ENCODE results near the gene SIX1. TPM values are rescaled to one million over a fixed set of nuclear protein-coding genes. Genes with fewer than 3 reads are reported as not detected.

The SIX1 gene
- total RNA-seq, 4 donors from 2014 or later, result 0.31 to 0.64 TPM; not detected in 2

DNA sequence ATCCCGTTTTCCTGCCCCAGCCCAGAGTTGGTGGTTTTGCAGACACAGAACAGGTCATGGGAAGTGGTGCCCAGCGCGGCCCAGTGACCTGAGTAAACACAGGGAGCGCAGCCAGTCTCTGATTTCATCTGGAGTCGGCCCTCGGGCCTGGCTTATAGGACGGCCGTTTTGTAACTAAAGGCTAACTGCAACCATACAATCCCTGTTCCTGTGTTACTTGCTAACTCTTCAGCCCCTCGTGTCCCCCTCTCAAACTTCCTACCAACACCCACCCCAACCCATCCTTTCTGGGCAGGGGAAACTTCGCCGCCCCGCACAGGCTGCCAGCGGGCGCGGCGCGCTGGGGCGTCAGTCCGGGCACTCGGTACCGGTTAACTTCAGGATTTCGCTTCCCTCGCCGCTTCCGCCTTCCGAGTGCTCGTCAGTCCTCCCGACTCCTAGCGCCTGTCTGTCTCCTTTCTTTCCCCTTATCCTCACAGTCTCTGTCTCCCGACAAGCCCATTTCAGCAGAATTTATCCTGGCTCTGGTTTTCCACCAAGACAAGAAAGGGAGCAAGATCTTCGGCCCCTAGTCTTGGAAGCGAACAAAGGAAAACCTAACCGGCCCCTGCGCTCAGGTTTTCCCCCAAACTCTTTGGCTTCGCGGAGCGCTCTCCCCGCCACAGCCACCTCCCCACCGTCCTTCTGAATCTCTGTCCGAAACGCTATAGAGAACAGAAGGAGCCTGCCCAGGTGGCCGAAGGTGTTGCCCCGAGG is 2.0 kb downstream of the SIX1 start:
- Histone ChIP-seq H3K4me1 (peaks cover 60% of the 10 kb centered on the region), H3K9me3 (no peaks in the 10 kb centered on the region), H3K27ac (no peak overlapping the region), H3K36me3 (no peaks in the 10 kb centered on the region), H3K27me3 (peaks cover 100% of the 10 kb centered on the region), H3K4me3 (peak overlapping the region; percentile 40)
- no peak for TF ChIP-seq EP300 (IDR thresholded peaks at IDR 0.05)
- TF ChIP-seq, protein P1, sequence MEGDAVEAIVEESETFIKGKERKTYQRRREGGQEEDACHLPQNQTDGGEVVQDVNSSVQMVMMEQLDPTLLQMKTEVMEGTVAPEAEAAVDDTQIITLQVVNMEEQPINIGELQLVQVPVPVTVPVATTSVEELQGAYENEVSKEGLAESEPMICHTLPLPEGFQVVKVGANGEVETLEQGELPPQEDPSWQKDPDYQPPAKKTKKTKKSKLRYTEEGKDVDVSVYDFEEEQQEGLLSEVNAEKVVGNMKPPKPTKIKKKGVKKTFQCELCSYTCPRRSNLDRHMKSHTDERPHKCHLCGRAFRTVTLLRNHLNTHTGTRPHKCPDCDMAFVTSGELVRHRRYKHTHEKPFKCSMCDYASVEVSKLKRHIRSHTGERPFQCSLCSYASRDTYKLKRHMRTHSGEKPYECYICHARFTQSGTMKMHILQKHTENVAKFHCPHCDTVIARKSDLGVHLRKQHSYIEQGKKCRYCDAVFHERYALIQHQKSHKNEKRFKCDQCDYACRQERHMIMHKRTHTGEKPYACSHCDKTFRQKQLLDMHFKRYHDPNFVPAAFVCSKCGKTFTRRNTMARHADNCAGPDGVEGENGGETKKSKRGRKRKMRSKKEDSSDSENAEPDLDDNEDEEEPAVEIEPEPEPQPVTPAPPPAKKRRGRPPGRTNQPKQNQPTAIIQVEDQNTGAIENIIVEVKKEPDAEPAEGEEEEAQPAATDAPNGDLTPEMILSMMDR (IDR thresholded peaks at IDR 0.05), result no peak
- no peak for TF ChIP-seq POLR2AphosphoS5 (IDR thresholded peaks at IDR 0.05)
- TF ChIP-seq POLR2A (IDR thresholded peaks at IDR 0.05), result no peak
- WGBS, result 4% methylated on average over 43 of the region's 43 CpGs
- no peak for DNase-seq (ENCODE audit: low spot score in 2 of 2)

DNA sequence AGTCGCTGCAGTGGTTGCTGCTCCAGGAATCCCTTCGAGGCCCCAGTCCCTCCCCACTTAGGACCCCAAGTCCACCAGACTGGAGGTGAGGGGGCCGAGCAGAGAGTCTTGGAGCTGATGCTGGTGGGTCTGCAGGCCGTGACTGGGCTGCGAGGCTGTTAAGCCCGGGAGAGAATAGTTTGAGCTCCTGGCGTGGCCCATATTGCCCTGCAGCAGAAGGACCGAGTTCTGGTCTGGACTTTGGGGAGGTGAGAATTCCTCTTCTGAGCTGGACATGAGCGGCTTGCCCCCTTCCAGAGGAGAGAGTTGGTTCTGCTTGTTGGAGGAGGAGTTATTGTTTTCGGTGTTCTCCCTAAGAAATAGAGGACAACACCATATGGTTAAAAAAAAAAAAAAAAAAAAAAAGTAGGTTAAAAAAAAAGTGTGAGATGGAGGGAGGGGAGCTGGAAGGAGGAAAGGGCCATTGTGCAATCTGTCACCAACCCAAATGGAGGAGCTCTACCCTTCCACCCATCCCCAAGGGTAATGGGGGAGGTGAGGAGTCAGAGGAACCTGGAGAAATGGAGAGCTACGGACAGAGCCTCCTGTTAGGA is 3.0 kb downstream of the SIX1 start:
- Histone ChIP-seq H3K36me3 (no peaks in the 10 kb centered on the region), H3K4me1 (peaks cover 58% of the 10 kb centered on the region), H3K27ac (no peak overlapping the region), H3K9me3 (no peaks in the 10 kb centered on the region), H3K27me3 (peaks cover 100% of the 10 kb centered on the region), H3K4me3 (no peak overlapping the region)
- WGBS, result 28% methylated on average over 10 of the region's 11 CpGs
- DNase-seq (ENCODE audit: low spot score in 2 of 2), result no peak
- no peak for TF ChIP-seq POLR2A (IDR thresholded peaks at IDR 0.05)
- TF ChIP-seq, protein P1 (IDR thresholded peaks at IDR 0.05), result no peak

DNA sequence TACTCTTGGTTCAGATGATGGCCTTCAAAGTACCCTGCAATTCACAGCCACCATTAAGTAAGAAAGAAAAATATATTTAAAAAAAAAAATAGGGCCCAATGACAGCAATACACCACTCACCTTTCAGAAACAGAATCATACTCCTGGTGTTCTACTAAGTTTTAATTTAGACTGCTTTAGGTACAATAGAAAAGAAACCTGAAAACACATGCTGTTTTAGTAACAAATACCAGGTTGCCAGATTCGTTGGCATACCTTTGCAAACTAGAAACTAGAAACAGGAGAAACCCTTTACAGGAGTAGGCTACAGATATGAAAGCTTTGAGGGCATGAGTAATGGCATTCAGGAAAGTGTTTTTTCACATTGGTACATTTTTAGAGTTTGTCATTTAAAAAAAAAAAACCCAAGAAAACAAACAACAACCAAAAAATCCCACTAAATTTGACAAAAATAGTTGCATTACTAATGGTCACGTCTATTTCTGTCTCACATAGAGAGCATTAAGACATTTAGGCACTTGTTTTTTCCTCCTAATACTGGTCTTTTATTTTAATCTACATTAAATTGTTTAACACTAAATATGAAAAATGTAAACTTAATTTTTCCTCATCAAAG is 4.0 kb downstream of the SIX1 start:
- peaks cover 100% of the 10 kb centered on the region for H3K27me3 ChIP-seq

DNA sequence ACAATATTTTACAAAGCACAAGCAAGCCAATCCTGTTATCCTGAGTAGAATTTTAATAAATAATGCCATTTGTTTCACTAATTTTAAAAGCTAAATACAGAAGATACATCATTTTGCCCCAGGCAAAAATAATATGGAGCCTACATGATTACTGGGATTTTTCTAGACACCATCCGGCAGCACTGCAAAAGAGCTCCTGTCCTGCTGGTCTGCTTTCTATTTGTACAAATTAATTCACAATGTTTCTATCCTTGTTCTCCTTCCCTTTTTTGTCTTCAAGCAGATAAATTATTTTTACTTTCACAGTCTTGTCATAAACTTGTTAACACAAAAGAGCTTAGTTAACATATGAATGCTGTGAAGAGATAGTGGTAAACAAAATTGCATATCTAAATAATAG is 4.6 kb downstream of the SIX1 start:
- Histone ChIP-seq H3K4me1 (peaks cover 51% of the 10 kb centered on the region), H3K9me3 (no peaks in the 10 kb centered on the region), H3K27ac (no peak overlapping the region), H3K27me3 (peaks cover 100% of the 10 kb centered on the region), H3K36me3 (no peaks in the 10 kb centered on the region), H3K4me3 (no peak overlapping the region)
- WGBS, result 83% methylated on average over 1 of the region's 1 CpG
- no peak for DNase-seq (ENCODE audit: low spot score in 2 of 2)
- TF ChIP-seq POLR2A (IDR thresholded peaks at IDR 0.05), result no peak
- no peak for TF ChIP-seq POLR2AphosphoS5 (IDR thresholded peaks at IDR 0.05)
- TF ChIP-seq, protein P1 (IDR thresholded peaks at IDR 0.05), result no peak
- no peak for TF ChIP-seq EP300 (IDR thresholded peaks at IDR 0.05)

More for the DNA sequence above, 4.0 kb downstream of the SIX1 start:
- peaks cover 56% of the 10 kb centered on the region for H3K4me1 ChIP-seq
- TF ChIP-seq POLR2AphosphoS5 (IDR thresholded peaks at IDR 0.05) (no peak), POLR2A (IDR thresholded peaks at IDR 0.05) (no peak), EP300 (IDR thresholded peaks at IDR 0.05) (no peak)
- TF ChIP-seq, protein P1 (IDR thresholded peaks at IDR 0.05), result no peak
- no peak for DNase-seq (ENCODE audit: low spot score in 2 of 2)
- no peaks in the 10 kb centered on the region for H3K9me3 ChIP-seq
- no peaks in the 10 kb centered on the region for H3K36me3 ChIP-seq
- WGBS, result 55% methylated on average over 2 of the region's 2 CpGs
- H3K4me3 ChIP-seq, result no peak overlapping the region
- no peak overlapping the region for H3K27ac ChIP-seq
